ENCODE measurements around the gene SLC6A14. TPM values are rescaled to one million over a fixed set of nuclear protein-coding genes. Genes with fewer than 3 reads are reported as not detected.

The SLC6A14 gene
- total and polyA plus RNA-seq, 2 of the 8 experiments (the other 6 are each of a cell fraction or from before 2014, with no cell fraction given), result not detected

GRCh38 chrX:116480059-116480458, 43.7 kb downstream of the SLC6A14 start:
- H3K27me3 ChIP-seq (replicated peaks in 1 of 4; ENCODE audit: control insufficient read depth in 3 of 4, extremely low read depth in 1 of 4, insufficient read depth in 3 of 4, low read length in 3 of 4), result no peaks in the 10 kb centered on the region
- no peaks in the 10 kb centered on the region for H4K20me1 ChIP-seq (replicated peaks in 1 of 2; ENCODE audit: control insufficient read depth in 1 of 2, insufficient read depth in 2 of 2, low read length in 2 of 2)
- H2AK5ac ChIP-seq (ENCODE audit: low read depth, low read length), result no peak overlapping the region
- DNase-seq (ENCODE audit: low read depth in 1 of 2, low spot score in 2 of 2), result no peak
- H4K91ac ChIP-seq (replicated peaks; ENCODE audit: insufficient read length, low read length), result no peak overlapping the region
- H3K23me2 ChIP-seq (ENCODE audit: low read depth, low read length), result no peaks in the 10 kb centered on the region
- no peaks in the 10 kb centered on the region for H3K79me1 ChIP-seq (ENCODE audit: low read depth, low read length)
- H3K36me3 ChIP-seq (ENCODE audit: control insufficient read depth in 2 of 4, insufficient read depth in 4 of 4, low read length in 3 of 4), result no peaks in the 10 kb centered on the region
- no peak overlapping the region for H3K4me2 ChIP-seq (ENCODE audit: insufficient read depth in 1 of 2, low read depth in 2 of 2, low read length in 2 of 2)
- no peaks in the 10 kb centered on the region for H3K79me2 ChIP-seq (ENCODE audit: control insufficient read depth in 1 of 2, insufficient read depth in 2 of 2, low read length in 2 of 2)
- no peak overlapping the region for H3K27ac ChIP-seq (ENCODE audit: low read depth, low read length)
- FAIRE-seq, result no peak
- ChIA-PET CTCF (ENCODE audit: partially characterized antibody) (interaction anchor here (0.7 kb wide), 1 partner anchor 16 kb away, joined by 3 read pairs; no protein-coding TSS in a partner anchor), POLR2A (ENCODE audit: partially characterized antibody) (no interaction called here)
- H2BK20ac ChIP-seq (ENCODE audit: low read length), result no peak overlapping the region
- no peak overlapping the region for H3K14ac ChIP-seq (ENCODE audit: insufficient read length)
- no peak overlapping the region for H2BK5ac ChIP-seq (ENCODE audit: low read depth, low read length)
- H3K9ac ChIP-seq (replicated peaks in 1 of 4; ENCODE audit: extremely low read depth in 1 of 4, low read depth in 3 of 4, low read length in 3 of 4), result no peak overlapping the region
- H3K4ac ChIP-seq (replicated peaks; ENCODE audit: insufficient read length, low read depth, low read length), result no peak overlapping the region
- H3K4me3 ChIP-seq (ENCODE audit: extremely low read depth in 1 of 4, insufficient read depth in 2 of 4, low read depth in 3 of 4, low read length in 4 of 4), result no peak overlapping the region
- H3K9me3 ChIP-seq (ENCODE audit: insufficient read depth in 2 of 2, low read depth in 1 of 2, low read length in 1 of 2), result no peaks in the 10 kb centered on the region
- H3K56ac ChIP-seq (replicated peaks; ENCODE audit: insufficient read length, low read depth, low read length), result no peak overlapping the region
- H3K4me1 ChIP-seq (replicated peaks in 1 of 4; ENCODE audit: control insufficient read depth in 3 of 4, insufficient read depth in 4 of 4, low read length in 3 of 4), result no peaks in the 10 kb centered on the region
- H3K18ac ChIP-seq (ENCODE audit: extremely low read depth, low read length), result no peak overlapping the region
- no peak overlapping the region for H2BK15ac ChIP-seq (ENCODE audit: low read length)
- H2AFZ ChIP-seq (ENCODE audit: low read length), result no peak overlapping the region
- no peak overlapping the region for H4K8ac ChIP-seq (ENCODE audit: extremely low read depth, insufficient read depth, low read length)
- no peak overlapping the region for H3K23ac ChIP-seq (ENCODE audit: insufficient read length)
- no peak overlapping the region for H2BK120ac ChIP-seq (replicated peaks; ENCODE audit: low read depth, low read length)
- H4K5ac ChIP-seq (ENCODE audit: insufficient read length, low read depth, low read length), result no peak overlapping the region
- no peak overlapping the region for H2BK12ac ChIP-seq (ENCODE audit: low read depth, low read length)
- 96% methylated on average over 2 of the region's 2 CpGs; no CpG with 5 or more reads in 1 of the 2 experiments for whole genome bisulfite sequencing, 2 experiments (ENCODE audit: extremely low coverage in 1 of 2, insufficient coverage in 1 of 2, insufficient read length in 1 of 2, insufficient replicate concordance in 2 of 2, low coverage in 1 of 2, low lambda C conversion rate in 2 of 2, missing lambda C conversion rate in 1 of 2)
- TF ChIP-seq RFX5 (IDR thresholded peaks at IDR 0.05; ENCODE audit: borderline replicate concordance, low read depth, low read length), result no peak
- TF ChIP-seq BCL11A (IDR thresholded peaks at IDR 0.05; ENCODE audit: low read depth in 2 of 2, low read length in 2 of 2), result no peak
- TF ChIP-seq ATF2 (IDR thresholded peaks at IDR 0.05; ENCODE audit: low read length), result no peak
- no peak for TF ChIP-seq MAX (IDR thresholded peaks at IDR 0.05)
- no peak for TF ChIP-seq CTBP2 (IDR thresholded peaks at IDR 0.05; ENCODE audit: borderline replicate concordance, insufficient read depth, insufficient read length, low read length)
- TF ChIP-seq KDM4A (IDR thresholded peaks at IDR 0.05; ENCODE audit: low read depth, low read length, severe bottlenecking), result no peak
- TF ChIP-seq SIN3A (conservative IDR thresholded peaks at IDR 0.05 in 1 of 2, IDR thresholded peaks at IDR 0.05 in 1 of 2; ENCODE audit: low read depth in 1 of 2, low read length in 2 of 2), result no peak
- TF ChIP-seq RNF2 (IDR thresholded peaks at IDR 0.05; ENCODE audit: borderline replicate concordance, low read depth, low read length, missing control alignments, poor library complexity, severe bottlenecking), result no peak
- no peak for TF ChIP-seq POLR2A (IDR thresholded peaks at IDR 0.05; ENCODE audit: control extremely low read depth in 1 of 2, low read depth in 2 of 2, low read length in 2 of 2)
- TF ChIP-seq PHF8 (conservative IDR thresholded peaks at IDR 0.05; ENCODE audit: low read depth, low read length), result no peak
- TF ChIP-seq KDM1A (IDR thresholded peaks at IDR 0.05; ENCODE audit: borderline replicate concordance, low read length), result no peak
- TF ChIP-seq SRF (IDR thresholded peaks at IDR 0.05; ENCODE audit: low read depth, low read length), result no peak

Data from H1 (cell line).